Activated T-cell treated with anti-CD3 and anti-CD28 coated beads for 48 hours (primary cell): ENCODE measurements around the gene PRSS50.
A peak's percentile ranks its signal among the peaks of the same experiment; 100 is the strongest.
"Not testable (repeated sequence)": the region's sequence is repeated elsewhere in the genome, so short reads cannot be mapped to it uniquely, and the experiment has no call there.

Experiments used
- DNase-seq: peaks from one replicate; pipeline ENCODE4 v3.0.0-alpha.2; 2020; ENCODE audit warnings: low read depth

Gene PRSS50

GRCh38 chr3:46717447-46718231 lies at the start of gene PRSS50:
Gene PRSS50, minus strand, starts transcription at chr3:46717869. Its CDS starts 45 bp downstream, at chr3:46717824.
- DNase-seq: peak; percentile 53

GRCh38 chr3:46764206-46764605 lies 46.5 kb upstream of the PRSS50 start:
- no peak for DNase-seq

GRCh38 chr3:46763178-46763577 lies 45.5 kb upstream of the PRSS50 start:
- DNase-seq: no peak

GRCh38 chr3:46759239-46760167 lies 41.8 kb upstream of the PRSS50 start:
- DNase-seq: no peak

- no peak for DNase-seq
Observed at GRCh38 chr3:46756642-46757041, 39.0 kb upstream of the PRSS50 start.

- no peak for DNase-seq
Observed at GRCh38 chr3:46755646-46756045, 38.0 kb upstream of the PRSS50 start.

GRCh38 chr3:46753127-46753526 lies 35.5 kb upstream of the PRSS50 start:
- peak; percentile 4 for DNase-seq

- no peak for DNase-seq
Observed at GRCh38 chr3:46750555-46751038, 32.9 kb upstream of the PRSS50 start.

- no peak for DNase-seq
Observed at GRCh38 chr3:46749129-46749528, 31.5 kb upstream of the PRSS50 start.

GRCh38 chr3:46748170-46748569 lies 30.5 kb upstream of the PRSS50 start:
- DNase-seq: no peak

GRCh38 chr3:46746711-46747110 lies 29.0 kb upstream of the PRSS50 start:
- no peak for DNase-seq

GRCh38 chr3:46742992-46743585 lies 25.4 kb upstream of the PRSS50 start:
- no peak for DNase-seq

- not testable (repeated sequence) for DNase-seq
Observed at GRCh38 chr3:46739565-46739964, 21.9 kb upstream of the PRSS50 start.

- no peak for DNase-seq
Observed at GRCh38 chr3:46737329-46737731, 19.7 kb upstream of the PRSS50 start.

GRCh38 chr3:46736006-46736872 lies 18.6 kb upstream of the PRSS50 start:
- DNase-seq: no peak

GRCh38 chr3:46734773-46735172 lies 17.1 kb upstream of the PRSS50 start:
- no peak for DNase-seq

GRCh38 chr3:46733026-46733800 lies 15.5 kb upstream of the PRSS50 start:
- no peak for DNase-seq

- no peak for DNase-seq
Observed at GRCh38 chr3:46731795-46732194, 14.1 kb upstream of the PRSS50 start.

- DNase-seq: no peak
Observed at GRCh38 chr3:46730819-46731218, 13.2 kb upstream of the PRSS50 start.

- no peak for DNase-seq
Observed at GRCh38 chr3:46729038-46729437, 11.4 kb upstream of the PRSS50 start.
